Measurements from ENCODE around the gene CYP2J2. TPM values are rescaled to one million over a fixed set of nuclear protein-coding genes. Genes with fewer than 3 reads are reported as not detected.

Gene CYP2J2
- total RNA-seq, 2 donors from 2014 or later = 0.64 to 2.7 TPM

GRCh38 chr1:59846209-59846894 is 80.2 kb downstream of the CYP2J2 start:
- ATAC-seq = no peak
- Mint-ChIP-seq H3K27ac (no peak overlapping the region), H3K9me3 (no peaks in the 10 kb centered on the region), H3K36me3 (peaks cover 4 to 14% of the 10 kb centered on the region in 2 donors)
- DNase-seq (ENCODE audit: low spot score in 2 of 2) = no peak

- Mint-ChIP-seq H3K27ac (no peak overlapping the region), H3K9me3 (no peaks in the 10 kb centered on the region), H3K36me3 (peaks cover 0 to 8% of the 10 kb centered on the region in 2 donors)
- DNase-seq (ENCODE audit: low spot score in 2 of 2) (no peak), ATAC-seq (no peak)
Measured at GRCh38 chr1:59845091-59845490, 81.5 kb downstream of the CYP2J2 start.

Other genes starting within 250 kb of the CYP2J2 start
- 10 to 100 TPM; 14.5 to 18.3 TPM for gene HOOK1, start 111.8 kb downstream of the CYP2J2 start, total RNA-seq
- gene C1orf87, start 147.0 kb upstream of the CYP2J2 start, total RNA-seq = not detected